ENCODE data around the gene DLGAP1.

The DLGAP1 gene

DNA sequence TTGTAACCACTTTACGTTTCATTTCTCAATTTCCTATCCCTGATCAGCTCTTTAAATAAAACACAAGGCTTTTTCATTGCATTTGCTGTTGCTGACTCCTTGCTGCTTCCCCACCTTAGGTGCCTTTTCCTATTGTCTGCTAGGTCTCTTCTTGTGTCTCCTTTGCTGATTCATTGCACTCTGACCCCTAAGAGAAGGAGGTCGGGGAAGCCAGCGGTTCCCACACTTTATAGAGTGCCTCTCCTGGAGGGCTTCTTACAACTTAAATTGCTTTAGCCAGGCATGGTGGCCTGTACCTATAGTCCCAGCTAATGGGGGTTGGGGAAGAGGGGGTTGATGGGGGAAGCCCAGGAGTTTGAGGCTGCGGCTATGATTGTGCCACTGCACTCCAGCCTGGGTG, 495.0 kb downstream of the DLGAP1 start:
- H3K4me3 ChIP-seq (ENCODE audit: insufficient read depth, low read length, poor library complexity, severe bottlenecking) = no peak overlapping the region
- no peak overlapping the region for H3K9ac ChIP-seq (ENCODE audit: low read length)
- TF ChIP-seq, protein P1, sequence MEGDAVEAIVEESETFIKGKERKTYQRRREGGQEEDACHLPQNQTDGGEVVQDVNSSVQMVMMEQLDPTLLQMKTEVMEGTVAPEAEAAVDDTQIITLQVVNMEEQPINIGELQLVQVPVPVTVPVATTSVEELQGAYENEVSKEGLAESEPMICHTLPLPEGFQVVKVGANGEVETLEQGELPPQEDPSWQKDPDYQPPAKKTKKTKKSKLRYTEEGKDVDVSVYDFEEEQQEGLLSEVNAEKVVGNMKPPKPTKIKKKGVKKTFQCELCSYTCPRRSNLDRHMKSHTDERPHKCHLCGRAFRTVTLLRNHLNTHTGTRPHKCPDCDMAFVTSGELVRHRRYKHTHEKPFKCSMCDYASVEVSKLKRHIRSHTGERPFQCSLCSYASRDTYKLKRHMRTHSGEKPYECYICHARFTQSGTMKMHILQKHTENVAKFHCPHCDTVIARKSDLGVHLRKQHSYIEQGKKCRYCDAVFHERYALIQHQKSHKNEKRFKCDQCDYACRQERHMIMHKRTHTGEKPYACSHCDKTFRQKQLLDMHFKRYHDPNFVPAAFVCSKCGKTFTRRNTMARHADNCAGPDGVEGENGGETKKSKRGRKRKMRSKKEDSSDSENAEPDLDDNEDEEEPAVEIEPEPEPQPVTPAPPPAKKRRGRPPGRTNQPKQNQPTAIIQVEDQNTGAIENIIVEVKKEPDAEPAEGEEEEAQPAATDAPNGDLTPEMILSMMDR (IDR thresholded peaks at IDR 0.05; ENCODE audit: insufficient read depth, low read length, poor library complexity, severe bottlenecking) = no peak
- no peak for TF ChIP-seq EZH2phosphoT487 (conservative IDR thresholded peaks at IDR 0.05; ENCODE audit: low read length)
- H3K9me3 ChIP-seq (ENCODE audit: insufficient read depth, low read length) = no peaks in the 10 kb centered on the region
- H3K27me3 ChIP-seq (ENCODE audit: low read length) = no peaks in the 10 kb centered on the region
- no peaks in the 10 kb centered on the region for H3K36me3 ChIP-seq (ENCODE audit: low read length)
- no peak overlapping the region for H2AFZ ChIP-seq (ENCODE audit: low read depth, low read length, severe bottlenecking)
- no peak overlapping the region for H3K4me2 ChIP-seq (ENCODE audit: low read depth, low read length, poor library complexity, severe bottlenecking)
- no peak overlapping the region for H3K27ac ChIP-seq (ENCODE audit: low read depth, low read length)
- H3F3A ChIP-seq (ENCODE audit: insufficient read depth) = no peaks in the 10 kb centered on the region
- no peaks in the 10 kb centered on the region for H4K20me1 ChIP-seq (ENCODE audit: low read depth, low read length)
- H3K9me2 ChIP-seq (replicated peaks; ENCODE audit: insufficient read depth, low read length) = no peaks in the 10 kb centered on the region
- no peaks in the 10 kb centered on the region for H3K79me2 ChIP-seq (ENCODE audit: insufficient read depth, low read length)

DNA sequence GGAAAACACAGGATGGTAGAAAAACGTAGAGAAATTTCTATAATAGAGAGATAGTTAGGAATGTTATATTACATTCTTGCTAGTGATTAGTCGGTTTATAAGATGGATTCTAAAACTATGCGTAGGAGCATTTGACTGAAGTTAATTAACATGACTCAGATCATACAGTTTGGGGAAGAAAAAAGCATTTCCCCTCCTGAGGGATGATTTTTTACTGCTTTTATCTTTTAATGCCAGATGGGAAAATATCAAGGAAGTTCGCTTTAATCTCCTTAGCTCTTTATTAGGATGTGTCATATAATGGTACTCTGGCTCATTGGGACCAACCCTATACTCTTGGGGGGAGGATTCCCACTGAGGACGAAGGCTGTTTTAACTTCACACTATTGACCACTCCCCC, 503.1 kb downstream of the DLGAP1 start:
- TF ChIP-seq EZH2phosphoT487 (conservative IDR thresholded peaks at IDR 0.05; ENCODE audit: low read length) = no peak
- TF ChIP-seq, protein P1 (IDR thresholded peaks at IDR 0.05; ENCODE audit: insufficient read depth, low read length, poor library complexity, severe bottlenecking) = no peak

DNA sequence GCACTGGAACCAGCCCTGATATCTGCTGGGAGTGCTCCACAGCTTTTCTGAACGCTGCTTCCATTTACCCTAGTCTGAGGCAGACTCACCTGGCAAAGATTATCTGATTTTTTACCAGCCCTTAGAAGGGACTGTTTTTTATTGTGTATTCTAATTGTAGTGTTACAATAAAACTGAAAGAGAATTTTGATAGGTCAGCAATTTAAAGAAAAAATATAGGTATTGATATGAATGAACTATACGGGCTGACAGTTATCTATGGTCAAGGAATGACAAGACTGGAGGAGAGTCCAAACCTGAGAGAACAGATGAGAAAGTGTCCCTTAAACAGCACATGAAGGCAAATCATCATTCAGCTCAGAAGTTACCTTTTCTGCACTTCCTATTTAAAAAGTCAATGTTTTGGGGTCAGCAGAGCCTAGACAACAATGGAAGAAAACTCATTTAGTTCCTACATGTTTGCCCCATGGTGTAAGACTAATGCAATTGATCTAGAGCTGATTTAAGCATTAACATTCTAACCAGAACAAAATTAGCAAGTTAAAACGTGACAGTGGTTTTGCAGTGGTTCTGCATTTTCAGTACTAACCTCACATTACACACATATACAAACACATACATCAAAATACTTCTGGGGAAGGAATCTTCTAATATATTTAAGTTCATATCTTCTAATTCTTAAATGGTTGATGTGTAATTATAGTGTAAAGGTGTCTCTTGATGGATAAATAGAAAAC, 504.3 kb downstream of the DLGAP1 start:
- H3K79me2 ChIP-seq (ENCODE audit: insufficient read depth, low read length) = no peaks in the 10 kb centered on the region
- H2AFZ ChIP-seq (ENCODE audit: low read depth, low read length, severe bottlenecking) = no peak overlapping the region
- H3K4me3 ChIP-seq (ENCODE audit: insufficient read depth, low read length, poor library complexity, severe bottlenecking) = no peak overlapping the region
- H3K9me3 ChIP-seq (ENCODE audit: insufficient read depth, low read length) = no peaks in the 10 kb centered on the region
- H3K36me3 ChIP-seq (ENCODE audit: low read length) = no peaks in the 10 kb centered on the region
- no peaks in the 10 kb centered on the region for H3K27me3 ChIP-seq (ENCODE audit: low read length)
- H3K9ac ChIP-seq (ENCODE audit: low read length) = no peak overlapping the region
- no peak overlapping the region for H3K4me2 ChIP-seq (ENCODE audit: low read depth, low read length, poor library complexity, severe bottlenecking)
- no peaks in the 10 kb centered on the region for H3F3A ChIP-seq (ENCODE audit: insufficient read depth)
- H3K27ac ChIP-seq (ENCODE audit: low read depth, low read length) = no peak overlapping the region
- no peak for TF ChIP-seq EZH2phosphoT487 (conservative IDR thresholded peaks at IDR 0.05; ENCODE audit: low read length)
- TF ChIP-seq, protein P1 (IDR thresholded peaks at IDR 0.05; ENCODE audit: insufficient read depth, low read length, poor library complexity, severe bottlenecking) = no peak
- H3K9me2 ChIP-seq (replicated peaks; ENCODE audit: insufficient read depth, low read length) = no peaks in the 10 kb centered on the region
- no peaks in the 10 kb centered on the region for H4K20me1 ChIP-seq (ENCODE audit: low read depth, low read length)

More for the DNA sequence above, 503.1 kb downstream of the DLGAP1 start:
- H3K36me3 ChIP-seq (ENCODE audit: low read length) = no peaks in the 10 kb centered on the region
- H3K79me2 ChIP-seq (ENCODE audit: insufficient read depth, low read length) = no peaks in the 10 kb centered on the region
- no peak overlapping the region for H3K9ac ChIP-seq (ENCODE audit: low read length)
- H3K4me2 ChIP-seq (ENCODE audit: low read depth, low read length, poor library complexity, severe bottlenecking) = no peak overlapping the region
- H3F3A ChIP-seq (ENCODE audit: insufficient read depth) = no peaks in the 10 kb centered on the region
- no peaks in the 10 kb centered on the region for H4K20me1 ChIP-seq (ENCODE audit: low read depth, low read length)
- H3K27me3 ChIP-seq (ENCODE audit: low read length) = no peaks in the 10 kb centered on the region
- no peak overlapping the region for H2AFZ ChIP-seq (ENCODE audit: low read depth, low read length, severe bottlenecking)
- H3K4me3 ChIP-seq (ENCODE audit: insufficient read depth, low read length, poor library complexity, severe bottlenecking) = no peak overlapping the region
- H3K9me3 ChIP-seq (ENCODE audit: insufficient read depth, low read length) = no peaks in the 10 kb centered on the region
- no peak overlapping the region for H3K27ac ChIP-seq (ENCODE audit: low read depth, low read length)
- H3K9me2 ChIP-seq (replicated peaks; ENCODE audit: insufficient read depth, low read length) = no peaks in the 10 kb centered on the region
